KMS-11 (cell line): ENCODE measurements around the gene ZNF581.

Experiments
- H2AFZ ChIP-seq: fragments of 200-600 bp; sonication (generic); 2 replicates; pipeline ENCODE4 v1.6.1; 2016; ENCODE audit warnings: antibody characterized with exemption, mixed run types, low read depth
- H3K27ac ChIP-seq: fragments of 200-600 bp; sonication (generic); 2 replicates; pipeline ENCODE4 v1.6.1; 2016; ENCODE audit warnings: mild to moderate bottlenecking, mixed run types
- H3K27me3 ChIP-seq: fragments of 200-600 bp; sonication (generic); 2 replicates; pipeline ENCODE4 v1.6.1; 2017; ENCODE audit warnings: mild to moderate bottlenecking, low read depth, mixed run types, moderate library complexity; ENCODE audit not compliant: insufficient read depth
- H3K36me3 ChIP-seq: fragments of 200-600 bp; sonication (generic); 2 replicates; pipeline ENCODE4 v1.6.1; 2017; ENCODE audit warnings: mild to moderate bottlenecking, mixed run types; ENCODE audit not compliant: insufficient read depth
- H3K4me1 ChIP-seq: fragments of 200-600 bp; sonication (generic); 2 replicates; pipeline ENCODE4 v1.6.1; 2016; ENCODE audit warnings: mild to moderate bottlenecking, low read depth, mixed run types; ENCODE audit not compliant: poor library complexity, severe bottlenecking
- H3K4me2 ChIP-seq: fragments of 200-600 bp; sonication (generic); 2 replicates; pipeline ENCODE4 v1.7.0; 2016; ENCODE audit warnings: mild to moderate bottlenecking, mixed run types
- H3K4me3 ChIP-seq: fragments of 200-600 bp; sonication (generic); IDR thresholded peaks from 2 replicates; pipeline ENCODE4 v1.6.1; 2017; ENCODE audit warnings: low read depth, low read length, mixed read lengths; ENCODE audit not compliant: insufficient read depth
- H3K79me2 ChIP-seq: fragments of 200-600 bp; sonication (generic); 2 replicates; pipeline ENCODE4 v1.6.1; 2016; ENCODE audit warnings: low read depth, mixed run types; ENCODE audit not compliant: insufficient read depth
- H3K9ac ChIP-seq: fragments of 200-600 bp; sonication (generic); 2 replicates; pipeline ENCODE4 v1.6.1; 2016; ENCODE audit warnings: mild to moderate bottlenecking, mixed run types
- H4K20me1 ChIP-seq: fragments of 200-600 bp; sonication (generic); 2 replicates; pipeline ENCODE4 v1.6.1; 2016; ENCODE audit warnings: mild to moderate bottlenecking, mixed run types; ENCODE audit not compliant: insufficient read depth
- TF ChIP-seq, protein P1 (sequence below): fragments of 200-600 bp; sonication (generic); conservative IDR thresholded peaks from 2 replicates; pipeline ENCODE4 v1.6.1; 2017; ENCODE audit warnings: low read depth, mild to moderate bottlenecking, antibody characterized with exemption, low read length, moderate library complexity, mixed read lengths

Gene ZNF581

DNA sequence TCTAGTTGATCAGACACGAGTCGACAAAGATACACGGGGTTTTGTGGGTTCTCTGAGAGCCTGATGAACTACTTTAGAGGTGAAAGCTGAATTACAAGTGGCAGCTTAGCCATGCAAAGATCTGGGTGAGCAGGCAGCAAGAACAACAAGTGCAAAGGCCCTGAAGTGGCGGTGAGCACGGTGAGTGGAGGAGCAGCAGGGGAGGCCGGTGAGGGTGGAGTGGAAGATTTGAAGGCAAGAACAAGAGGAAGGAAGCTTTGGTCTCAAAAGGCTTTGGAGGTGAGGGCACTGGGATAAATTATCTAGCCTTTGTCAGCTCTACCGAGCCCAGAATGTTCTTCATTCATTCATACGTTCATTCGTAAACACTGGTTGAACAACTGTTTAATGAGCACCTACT, 36.6 kb upstream of the ZNF581 start:
- no peak overlapping the region; the same call in 1 of the 2 replicates for H3K9ac ChIP-seq
- H3K4me3 ChIP-seq, result no peak overlapping the region
- peak overlapping the region; percentile 77 for H3K4me2 ChIP-seq
- H3K27ac ChIP-seq, result 0 out of 2 replicates have a peak overlapping the region, but pooled peaks have one; percentile 70
- no peak overlapping the region for H2AFZ ChIP-seq
- no peaks in the 10 kb centered on the region for H4K20me1 ChIP-seq
- no peaks in the 10 kb centered on the region for H3K36me3 ChIP-seq
- H3K27me3 ChIP-seq, result no peaks in the 10 kb centered on the region
- TF ChIP-seq, protein P1, sequence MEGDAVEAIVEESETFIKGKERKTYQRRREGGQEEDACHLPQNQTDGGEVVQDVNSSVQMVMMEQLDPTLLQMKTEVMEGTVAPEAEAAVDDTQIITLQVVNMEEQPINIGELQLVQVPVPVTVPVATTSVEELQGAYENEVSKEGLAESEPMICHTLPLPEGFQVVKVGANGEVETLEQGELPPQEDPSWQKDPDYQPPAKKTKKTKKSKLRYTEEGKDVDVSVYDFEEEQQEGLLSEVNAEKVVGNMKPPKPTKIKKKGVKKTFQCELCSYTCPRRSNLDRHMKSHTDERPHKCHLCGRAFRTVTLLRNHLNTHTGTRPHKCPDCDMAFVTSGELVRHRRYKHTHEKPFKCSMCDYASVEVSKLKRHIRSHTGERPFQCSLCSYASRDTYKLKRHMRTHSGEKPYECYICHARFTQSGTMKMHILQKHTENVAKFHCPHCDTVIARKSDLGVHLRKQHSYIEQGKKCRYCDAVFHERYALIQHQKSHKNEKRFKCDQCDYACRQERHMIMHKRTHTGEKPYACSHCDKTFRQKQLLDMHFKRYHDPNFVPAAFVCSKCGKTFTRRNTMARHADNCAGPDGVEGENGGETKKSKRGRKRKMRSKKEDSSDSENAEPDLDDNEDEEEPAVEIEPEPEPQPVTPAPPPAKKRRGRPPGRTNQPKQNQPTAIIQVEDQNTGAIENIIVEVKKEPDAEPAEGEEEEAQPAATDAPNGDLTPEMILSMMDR, result no peak
- H3K4me1 ChIP-seq, result peaks cover 21% of the 10 kb centered on the region
- 0 out of 2 replicates have a peak, but pooled peaks cover 15% of the 10 kb centered on the region for H3K79me2 ChIP-seq

DNA sequence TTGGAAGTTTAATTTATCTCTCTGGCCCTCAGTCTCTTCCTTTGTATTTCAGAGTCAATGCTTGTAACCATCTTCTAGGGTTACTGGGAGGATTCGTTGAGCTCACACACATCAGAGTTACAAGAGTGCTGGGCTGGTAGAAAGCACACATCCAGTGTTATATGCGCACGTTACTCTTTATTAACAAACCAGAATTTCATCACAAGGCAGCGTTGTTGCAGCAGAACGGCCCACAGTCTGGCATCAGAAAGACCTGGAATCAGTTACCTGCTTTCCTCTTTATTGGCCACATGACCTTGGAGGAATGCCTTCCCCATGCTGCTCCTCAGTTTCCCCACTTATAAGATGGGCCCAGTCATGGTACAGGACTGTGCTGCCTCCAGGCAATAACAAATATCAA, 34.1 kb upstream of the ZNF581 start:
- no peak overlapping the region for H3K4me2 ChIP-seq
- H3K36me3 ChIP-seq, result no peaks in the 10 kb centered on the region
- H3K4me3 ChIP-seq, result no peak overlapping the region
- no peak overlapping the region for H3K27ac ChIP-seq
- peaks cover 23% of the 10 kb centered on the region for H3K4me1 ChIP-seq
- TF ChIP-seq, protein P1, result no peak
- no peaks in the 10 kb centered on the region for H4K20me1 ChIP-seq
- H3K9ac ChIP-seq, result no peak overlapping the region
- no peak overlapping the region for H2AFZ ChIP-seq
- 0 out of 2 replicates have a peak, but pooled peaks cover 15% of the 10 kb centered on the region for H3K79me2 ChIP-seq
- no peaks in the 10 kb centered on the region for H3K27me3 ChIP-seq

DNA sequence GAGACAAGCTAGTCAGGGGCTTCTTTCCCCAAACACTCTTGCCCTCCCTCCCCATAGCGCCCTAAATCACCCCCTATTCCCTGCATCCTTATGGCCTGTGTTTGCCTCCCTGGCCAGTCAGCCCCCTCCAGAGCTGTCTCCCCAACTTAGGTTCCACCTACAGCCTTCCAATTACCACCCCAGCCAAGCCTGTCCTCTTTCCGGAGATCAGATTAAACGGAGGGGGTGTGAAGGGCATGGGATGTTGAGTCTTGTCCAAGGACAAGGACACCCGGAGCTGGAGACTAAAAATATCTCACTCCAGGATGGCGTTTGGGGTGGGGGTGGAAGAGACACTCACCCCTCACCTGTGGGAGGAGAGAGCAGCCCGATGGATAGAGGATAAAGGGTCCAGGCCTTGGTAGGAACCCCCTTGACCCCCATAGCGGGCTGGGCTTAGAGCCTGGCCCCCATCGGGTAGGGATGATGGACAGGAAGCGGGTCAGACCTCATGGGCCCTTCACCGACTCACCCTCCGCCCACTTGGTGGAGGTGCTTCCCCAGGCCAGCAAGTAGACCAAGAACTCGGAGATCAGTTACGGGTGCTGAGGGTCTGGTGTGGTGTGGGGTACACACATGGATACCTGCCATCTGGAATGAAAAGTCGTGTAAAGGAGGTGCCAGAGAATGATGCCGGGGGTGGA, 32.0 kb upstream of the ZNF581 start:
- no peak overlapping the region for H3K4me3 ChIP-seq
- no peaks in the 10 kb centered on the region for H3K27me3 ChIP-seq
- peaks cover 21% of the 10 kb centered on the region for H3K4me1 ChIP-seq
- no peaks in the 10 kb centered on the region for H4K20me1 ChIP-seq
- H2AFZ ChIP-seq, result no peak overlapping the region
- TF ChIP-seq, protein P1, result no peak
- H3K36me3 ChIP-seq, result no peaks in the 10 kb centered on the region
- H3K79me2 ChIP-seq, result 0 out of 2 replicates have a peak, but pooled peaks cover 14% of the 10 kb centered on the region
- H3K9ac ChIP-seq, result no peak overlapping the region
- no peak overlapping the region for H3K27ac ChIP-seq
- H3K4me2 ChIP-seq, result peak overlapping the region; percentile 9; the same call in 1 of the 2 replicates

DNA sequence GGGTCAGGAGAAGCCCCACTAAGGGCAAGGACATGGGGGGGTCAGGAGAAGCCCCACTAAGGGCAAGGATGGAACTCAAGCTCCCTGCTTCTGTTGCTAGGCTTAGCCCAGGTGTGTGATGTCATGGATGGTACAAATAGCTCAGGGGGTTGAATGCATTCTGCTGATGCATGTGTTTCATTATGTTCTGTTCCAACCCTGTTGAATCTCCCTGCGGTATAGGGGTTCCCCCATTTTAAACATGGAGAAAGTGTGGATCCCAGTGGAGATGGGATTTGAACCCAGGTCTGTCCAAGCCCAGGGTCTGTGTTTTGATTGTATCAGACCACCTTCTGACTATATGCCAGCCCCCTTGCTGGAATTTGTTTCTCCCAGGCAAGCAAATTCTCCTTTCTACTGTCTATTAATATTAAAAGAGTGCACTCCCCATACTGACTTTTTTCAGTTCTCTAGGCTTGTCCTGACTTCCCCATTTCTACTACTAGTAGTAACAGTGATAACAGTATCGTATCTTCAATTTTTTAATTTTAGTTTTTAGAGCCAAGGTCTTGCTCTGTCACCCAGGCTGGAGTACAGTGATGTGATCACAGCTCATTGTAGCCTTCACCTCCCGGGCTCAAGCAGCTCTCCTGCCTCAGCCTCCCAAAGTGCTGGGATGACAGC, 31.3 kb upstream of the ZNF581 start:
- Histone ChIP-seq H3K36me3 (no peaks in the 10 kb centered on the region), H3K27ac (no peak overlapping the region), H2AFZ (no peak overlapping the region), H3K4me2 (peak overlapping the region; percentile 9; the same call in 1 of the 2 replicates), H3K79me2 (0 out of 2 replicates have a peak, but pooled peaks cover 8% of the 10 kb centered on the region), H3K9ac (no peak overlapping the region), H4K20me1 (no peaks in the 10 kb centered on the region), H3K4me1 (peaks cover 14% of the 10 kb centered on the region), H3K27me3 (no peaks in the 10 kb centered on the region), H3K4me3 (no peak overlapping the region)
- TF ChIP-seq, protein P1, result no peak
